ENCODE results near the gene MYO1F.
"Not testable (repeated sequence)": the region's sequence is repeated elsewhere in the genome, so short reads cannot be mapped to it uniquely, and the experiment has no call there.

MYO1F gene

DNA sequence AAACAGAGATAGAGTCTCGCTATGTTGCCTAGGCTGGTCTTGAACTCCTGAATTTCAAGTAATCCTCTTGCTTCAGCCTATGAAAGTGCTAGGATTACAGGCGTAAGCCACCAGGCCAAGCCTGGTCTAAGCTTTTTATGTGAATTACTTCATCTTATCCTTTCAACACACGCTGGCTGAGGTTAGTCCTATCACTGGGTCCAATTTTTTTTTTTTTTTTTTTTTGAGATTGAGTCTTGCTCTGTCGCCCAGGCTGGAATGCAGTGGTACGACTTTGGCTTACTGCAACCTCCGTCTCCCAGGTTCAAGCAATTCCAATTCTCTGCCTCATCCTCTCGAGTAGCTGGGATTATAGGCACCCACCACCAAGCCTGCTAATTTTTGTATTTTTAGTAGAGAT is 10.4 kb downstream of the MYO1F start:
- H3K27me3 ChIP-seq: no peaks in the 10 kb centered on the region
- no peaks in the 10 kb centered on the region for H3K9me3 ChIP-seq
- H3K27ac ChIP-seq: no peak overlapping the region
- H3K36me3 ChIP-seq: no peaks in the 10 kb centered on the region
- H3K4me1 ChIP-seq: no peaks in the 10 kb centered on the region
- TF ChIP-seq, protein P1, sequence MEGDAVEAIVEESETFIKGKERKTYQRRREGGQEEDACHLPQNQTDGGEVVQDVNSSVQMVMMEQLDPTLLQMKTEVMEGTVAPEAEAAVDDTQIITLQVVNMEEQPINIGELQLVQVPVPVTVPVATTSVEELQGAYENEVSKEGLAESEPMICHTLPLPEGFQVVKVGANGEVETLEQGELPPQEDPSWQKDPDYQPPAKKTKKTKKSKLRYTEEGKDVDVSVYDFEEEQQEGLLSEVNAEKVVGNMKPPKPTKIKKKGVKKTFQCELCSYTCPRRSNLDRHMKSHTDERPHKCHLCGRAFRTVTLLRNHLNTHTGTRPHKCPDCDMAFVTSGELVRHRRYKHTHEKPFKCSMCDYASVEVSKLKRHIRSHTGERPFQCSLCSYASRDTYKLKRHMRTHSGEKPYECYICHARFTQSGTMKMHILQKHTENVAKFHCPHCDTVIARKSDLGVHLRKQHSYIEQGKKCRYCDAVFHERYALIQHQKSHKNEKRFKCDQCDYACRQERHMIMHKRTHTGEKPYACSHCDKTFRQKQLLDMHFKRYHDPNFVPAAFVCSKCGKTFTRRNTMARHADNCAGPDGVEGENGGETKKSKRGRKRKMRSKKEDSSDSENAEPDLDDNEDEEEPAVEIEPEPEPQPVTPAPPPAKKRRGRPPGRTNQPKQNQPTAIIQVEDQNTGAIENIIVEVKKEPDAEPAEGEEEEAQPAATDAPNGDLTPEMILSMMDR (IDR thresholded peaks at IDR 0.05): no peak
- intact Hi-C loops (cut with DNase I; ENCODE audit: low total_unique reads): no loop called here
- DNase-seq: no peak
- no peak overlapping the region for H3K4me3 ChIP-seq

DNA sequence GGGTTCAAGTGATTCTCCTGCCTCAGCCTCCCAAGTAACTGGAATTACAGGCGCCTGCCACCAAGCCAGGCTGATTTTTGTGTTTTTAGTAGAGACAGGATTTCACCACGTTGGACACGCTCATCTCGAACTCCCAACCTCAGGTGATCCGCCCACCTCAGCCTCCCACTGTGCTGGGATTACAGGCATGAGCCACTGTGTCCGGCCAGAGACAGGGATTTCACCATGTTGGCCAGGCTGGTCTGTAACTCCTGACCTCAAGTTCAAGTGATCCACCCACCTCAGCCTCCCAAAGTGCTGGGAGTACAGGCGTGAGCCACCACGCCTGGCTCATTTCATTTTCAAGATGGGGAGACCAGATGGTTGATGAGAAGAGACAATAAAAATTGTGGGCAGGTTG is 12.4 kb downstream of the MYO1F start:
- H3K9me3 ChIP-seq; H3K4me3 ChIP-seq; H3K27me3 ChIP-seq; DNase-seq; H3K36me3 ChIP-seq; intact Hi-C loops (cut with DNase I; ENCODE audit: low total_unique reads); H3K4me1 ChIP-seq; H3K27ac ChIP-seq: not testable (repeated sequence)

DNA sequence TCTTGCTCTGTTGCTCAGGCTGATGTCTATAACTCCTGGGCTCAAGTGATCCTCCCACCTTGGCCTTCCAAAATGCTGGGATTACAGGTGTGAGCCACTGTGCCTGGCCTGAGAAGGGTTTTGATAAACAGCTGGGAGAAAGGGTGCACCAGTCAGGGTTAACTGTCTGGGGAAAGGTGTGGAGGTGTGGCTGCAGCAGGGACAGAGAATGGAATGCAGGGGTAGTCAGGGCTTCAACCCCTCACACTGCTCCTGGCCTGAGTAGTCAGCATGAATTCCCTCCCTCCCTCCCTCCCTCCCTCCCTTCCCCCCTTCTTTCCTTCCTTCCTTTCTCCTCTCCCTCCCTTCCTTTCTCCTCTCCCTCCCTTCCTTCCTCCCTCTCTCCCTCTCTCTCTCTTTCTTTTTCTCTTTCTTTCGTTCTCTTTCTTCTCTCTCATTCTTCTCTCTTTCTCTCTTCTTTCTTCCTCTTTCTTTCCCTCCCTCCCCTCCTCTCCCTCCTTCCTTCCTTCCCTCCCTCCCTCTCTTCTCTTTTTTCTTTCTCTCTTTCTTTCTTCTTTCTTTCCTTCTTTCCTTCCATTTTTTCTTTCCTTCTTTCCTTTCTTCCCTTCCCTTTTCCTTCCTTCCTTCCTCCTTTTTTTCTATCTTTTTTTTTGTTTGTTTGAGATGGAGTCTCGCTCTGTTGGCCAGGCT is 16.0 kb downstream of the MYO1F start:
- H3K27ac ChIP-seq: no peak overlapping the region
- H3K4me3 ChIP-seq: no peak overlapping the region
- TF ChIP-seq, protein P1 (IDR thresholded peaks at IDR 0.05): no peak
- no peaks in the 10 kb centered on the region for H3K9me3 ChIP-seq
- DNase-seq: no peak
- no peaks in the 10 kb centered on the region for H3K27me3 ChIP-seq
- no peaks in the 10 kb centered on the region for H3K4me1 ChIP-seq
- no peaks in the 10 kb centered on the region for H3K36me3 ChIP-seq
- intact Hi-C loops (cut with DNase I; ENCODE audit: low total_unique reads): no loop called here

DNA sequence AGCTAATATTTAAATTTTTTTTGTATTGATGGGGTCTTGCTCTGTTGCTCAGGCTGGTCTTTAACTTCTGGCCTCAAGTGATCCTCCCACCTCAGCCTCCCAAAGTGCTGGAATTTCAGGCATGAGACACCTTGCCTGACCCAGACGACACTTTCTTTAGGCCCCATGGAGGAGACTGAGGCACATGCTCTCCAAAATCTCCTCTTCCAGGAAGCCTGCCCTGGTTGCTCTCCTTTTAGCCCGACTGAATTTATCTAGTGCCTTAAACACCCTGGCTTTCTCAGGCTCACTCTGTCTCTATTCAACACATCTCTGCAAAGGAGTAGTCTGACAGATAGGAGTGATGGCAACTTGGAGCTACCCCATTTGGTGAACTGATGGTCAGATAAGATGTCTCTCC is 18.9 kb downstream of the MYO1F start:
- Histone ChIP-seq H3K27ac (no peak overlapping the region), H3K36me3 (no peaks in the 10 kb centered on the region), H3K4me3 (no peak overlapping the region), H3K9me3 (no peaks in the 10 kb centered on the region), H3K27me3 (no peaks in the 10 kb centered on the region), H3K4me1 (no peaks in the 10 kb centered on the region)
- TF ChIP-seq, protein P1 (IDR thresholded peaks at IDR 0.05): no peak
- intact Hi-C loops (cut with DNase I; ENCODE audit: low total_unique reads): no loop called here
- no peak for DNase-seq

DNA sequence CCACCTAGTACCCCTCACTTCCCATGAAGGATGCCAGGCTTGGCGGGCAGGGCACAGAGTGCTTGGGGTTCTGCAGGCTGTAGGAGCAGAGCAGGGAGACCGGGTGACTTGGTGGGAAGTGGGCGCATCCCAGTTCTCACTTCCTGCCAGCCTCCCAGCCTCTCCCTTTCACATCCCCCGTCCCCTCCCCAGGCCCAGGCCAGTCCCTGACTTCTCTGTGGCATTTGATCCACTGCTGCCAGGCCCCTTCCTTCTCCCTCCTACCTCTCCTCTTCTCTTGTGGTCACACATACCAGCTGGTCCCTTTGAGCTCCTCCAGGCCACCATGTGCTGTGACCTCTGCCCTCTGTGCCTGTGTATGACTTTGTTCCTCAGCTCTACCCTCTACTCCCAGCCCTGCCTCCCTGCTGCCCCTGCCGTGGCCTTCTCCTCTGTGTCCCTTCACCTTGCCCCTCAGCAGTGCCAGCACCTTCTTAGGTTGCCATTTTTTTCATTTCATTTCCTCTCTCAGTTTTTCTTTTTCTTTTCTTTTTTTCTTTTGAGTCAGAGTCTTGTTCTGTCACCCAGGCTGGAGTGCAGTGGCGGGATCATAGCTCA is 19.5 kb downstream of the MYO1F start:
- no peak for DNase-seq
- no peaks in the 10 kb centered on the region for H3K36me3 ChIP-seq
- H3K27me3 ChIP-seq: no peaks in the 10 kb centered on the region
- no peak overlapping the region for H3K4me3 ChIP-seq
- H3K27ac ChIP-seq: no peak overlapping the region
- TF ChIP-seq, protein P1 (IDR thresholded peaks at IDR 0.05): no peak
- intact Hi-C loops (cut with DNase I; ENCODE audit: low total_unique reads): no loop called here
- H3K4me1 ChIP-seq: no peaks in the 10 kb centered on the region
- H3K9me3 ChIP-seq: no peaks in the 10 kb centered on the region

DNA sequence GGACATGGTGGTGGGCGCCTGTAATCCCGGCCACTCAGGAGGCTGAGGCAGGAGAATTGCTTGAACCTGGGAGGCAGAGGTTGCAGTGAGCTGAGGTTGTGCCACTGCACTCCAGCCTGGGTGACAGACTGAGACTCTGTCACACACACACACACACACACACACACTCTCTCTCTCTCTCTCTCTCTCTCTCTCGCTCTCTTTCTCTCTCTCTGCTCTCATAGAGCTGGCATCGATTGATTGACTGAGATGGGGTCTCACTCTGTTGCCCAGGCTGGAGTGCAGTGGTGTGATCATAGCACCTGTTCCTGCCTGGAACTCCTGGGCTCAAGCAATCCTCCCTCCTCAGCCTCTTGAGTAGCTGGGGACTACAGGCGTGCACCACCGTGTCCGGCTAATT is 23.5 kb downstream of the MYO1F start:
- DNase-seq; H3K27ac ChIP-seq; H3K4me1 ChIP-seq; H3K36me3 ChIP-seq; intact Hi-C loops (cut with DNase I; ENCODE audit: low total_unique reads); H3K27me3 ChIP-seq; H3K9me3 ChIP-seq; H3K4me3 ChIP-seq: not testable (repeated sequence)
